Keratinocyte (primary cell): Measurements from ENCODE around the gene RIBC1. TPM values are rescaled to one million over a fixed set of nuclear protein-coding genes. Genes with fewer than 3 reads are reported as not detected.

Experiments
- DNase-seq: peaks from one replicate; pipeline ENCODE4 v3.0.0-alpha.2; 2011; ENCODE audit warnings: low read depth, missing footprints, low spot score
- FAIRE-seq: peaks from 2 replicates; lab custom pipeline; 2011; peaks lifted over from hg19 to GRCh38; lab: Jason Lieb, UNC
- H2AFZ ChIP-seq: 2 replicates; pipeline ENCODE4 v1.6.0; 2012; ENCODE audit warnings: low read length, control low read depth, inconsistent platforms; ENCODE audit not compliant: control insufficient read depth
- H3K27ac ChIP-seq: 2 replicates; pipeline ENCODE4 v1.5.1; 2011; ENCODE audit warnings: low read length; ENCODE audit not compliant: control insufficient read depth, insufficient read depth
- H3K27me3 ChIP-seq: 3 replicates; pipeline ENCODE4 v1.6.0; 2011; ENCODE audit warnings: low read length; ENCODE audit not compliant: control insufficient read depth, insufficient read depth; ENCODE audit errors: extremely low read depth
- H3K36me3 ChIP-seq, 2 experiments: 2 replicates in 1 of 2; 3 replicates in 1 of 2; pipeline ENCODE4 v1.5.1; 2011; ENCODE audit warnings: low read length in 2 of 2, mild to moderate bottlenecking in 1 of 2; ENCODE audit not compliant: control insufficient read depth in 2 of 2, insufficient read depth in 2 of 2; ENCODE audit errors: extremely low read depth in 1 of 2
- H3K4me1 ChIP-seq: 3 replicates; pipeline ENCODE4 v1.5.1; 2011; ENCODE audit warnings: low read length; ENCODE audit not compliant: control insufficient read depth, insufficient read depth; ENCODE audit errors: extremely low read depth
- H3K4me2 ChIP-seq: 3 replicates; pipeline ENCODE4 v1.6.0; 2011; ENCODE audit warnings: low read depth, low read length; ENCODE audit not compliant: control insufficient read depth, insufficient read depth; ENCODE audit errors: extremely low read depth
- H3K4me3 ChIP-seq, 3 experiments: fragments of 200-600 bp in 1 of 3; sonication (generic) in 1 of 3; 2 replicates in 2 of 3; 3 replicates in 1 of 3; pipeline ENCODE4 v1.5.1; 2011 to 2016; ENCODE audit warnings: low read length in 3 of 3, mild to moderate bottlenecking in 3 of 3, control low read depth in 2 of 3, inconsistent platforms in 1 of 3, low read depth in 1 of 3, mixed read lengths in 1 of 3, mixed run types in 1 of 3, moderate library complexity in 1 of 3; ENCODE audit not compliant: control insufficient read depth in 2 of 3, insufficient read depth in 2 of 3; ENCODE audit errors: extremely low read depth in 1 of 3
- H3K79me2 ChIP-seq: 2 replicates; pipeline ENCODE4 v1.6.0; 2012; ENCODE audit warnings: low read length; ENCODE audit not compliant: control insufficient read depth, insufficient read depth
- H3K9ac ChIP-seq: 3 replicates; pipeline ENCODE4 v1.6.0; 2011; ENCODE audit warnings: low read length; ENCODE audit not compliant: control insufficient read depth, insufficient read depth; ENCODE audit errors: extremely low read depth
- H3K9me1 ChIP-seq: 3 replicates; pipeline ENCODE4 v1.6.0; 2011; ENCODE audit warnings: low read length; ENCODE audit not compliant: control insufficient read depth, insufficient read depth; ENCODE audit errors: extremely low read depth
- H3K9me3 ChIP-seq: 2 replicates; pipeline ENCODE4 v1.5.1; 2012; ENCODE audit warnings: low read depth, low read length; ENCODE audit not compliant: control insufficient read depth
- H4K20me1 ChIP-seq: 3 replicates; pipeline ENCODE4 v1.6.0; 2011; ENCODE audit warnings: low read length; ENCODE audit not compliant: control insufficient read depth, insufficient read depth; ENCODE audit errors: extremely low read depth
- CTCF ChIP-seq, 3 experiments: IDR thresholded peaks in 1 of 3; conservative IDR thresholded peaks in 1 of 3; optimal IDR thresholded peaks in 1 of 3; 2 replicates in 2 of 3; 3 replicates in 1 of 3; pipeline versions ENCODE3 to v1.5.1; 2011; ENCODE audit warnings: low read length in 3 of 3, mild to moderate bottlenecking in 3 of 3, moderate library complexity in 2 of 3, control low read depth in 1 of 3, inconsistent platforms in 1 of 3; ENCODE audit not compliant: insufficient read depth in 2 of 3; ENCODE audit errors: extremely low read depth in 1 of 3
- EZH2 ChIP-seq: IDR thresholded peaks from one replicate; pipeline ENCODE4 v1.6.1; 2012; ENCODE audit warnings: inconsistent platforms, mild to moderate bottlenecking, low read length, moderate library complexity
- dilution Hi-C: fragments of 300-500 bp; cut with MboI; formaldehyde crosslinking; loops from one replicate; pipeline ENCODE4 v1.7.0; 2020; ENCODE audit warnings: low sequenced_read_pairs; ENCODE audit not compliant: extremely low pct_ligation_motif_present
- polyA plus RNA-seq, 5 experiments: library from polyadenylated mRNA; depleted of rRNA in 3 of 5; stranded (reverse) in 3 of 5; stranded (forward) in 1 of 5; unstranded in 1 of 5; fragments of >200 nt; gene quantifications; 1 replicate in 1 of 5; 2 replicates in 3 of 5; 3 replicates in 1 of 5; pipeline versions ENCODE4 v1.2.1 to v1.2.3, GENCODE V29; 2011 to 2012; ENCODE audit warnings: missing spikeins in 2 of 5, low read depth in 1 of 5, low replicate concordance in 1 of 5

The RIBC1 gene
- polyA plus RNA-seq, 1 donor (not counting 4 experiments of a cell fraction or from before 2014, with no cell fraction given) = 0.42 TPM

- dilution Hi-C loops = no loop called here
- H3K9ac ChIP-seq = no peak overlapping the region
- H3K27me3 ChIP-seq = no peaks in the 10 kb centered on the region
- no peaks in the 10 kb centered on the region for H3K9me1 ChIP-seq
- no peaks in the 10 kb centered on the region for H4K20me1 ChIP-seq
- no peaks in the 10 kb centered on the region for H3K79me2 ChIP-seq
- no peak overlapping the region for H3K4me2 ChIP-seq
- H3K4me3 ChIP-seq = no peak overlapping the region
- H2AFZ ChIP-seq = no peak overlapping the region
- DNase-seq (no peak), FAIRE-seq (no peak)
- H3K4me1 ChIP-seq = no peaks in the 10 kb centered on the region
- TF ChIP-seq EZH2 = no peak
- TF ChIP-seq CTCF (optimal IDR thresholded peaks at IDR 0.05 in 1 of 3, IDR thresholded peaks at IDR 0.05 in 1 of 3, conservative IDR thresholded peaks at IDR 0.05 in 1 of 3; ENCODE audit: extremely low read depth in 1 of 3, insufficient read depth in 2 of 3, low read length in 3 of 3) = no peak
- H3K36me3 ChIP-seq = peaks cover 15 to 28% of the 10 kb centered on the region in 2 experiments
- no peak overlapping the region for H3K27ac ChIP-seq
- H3K9me3 ChIP-seq = no peaks in the 10 kb centered on the region
Observed at GRCh38 chrX:53376888-53377287, 45.8 kb upstream of the RIBC1 start.

- Histone ChIP-seq H3K9me1 (no peaks in the 10 kb centered on the region), H3K9me3 (no peaks in the 10 kb centered on the region), H3K79me2 (no peaks in the 10 kb centered on the region), H3K4me3 (no peak overlapping the region), H3K36me3 (peaks cover 15 to 28% of the 10 kb centered on the region in 2 experiments), H4K20me1 (no peaks in the 10 kb centered on the region), H3K27me3 (no peaks in the 10 kb centered on the region), H3K9ac (no peak overlapping the region), H3K4me1 (no peaks in the 10 kb centered on the region), H3K4me2 (no peak overlapping the region), H3K27ac (no peak overlapping the region), H2AFZ (no peak overlapping the region)
- DNase-seq (no peak), FAIRE-seq (no peak)
- TF ChIP-seq CTCF (optimal IDR thresholded peaks at IDR 0.05 in 1 of 3, IDR thresholded peaks at IDR 0.05 in 1 of 3, conservative IDR thresholded peaks at IDR 0.05 in 1 of 3; ENCODE audit: extremely low read depth in 1 of 3, insufficient read depth in 2 of 3, low read length in 3 of 3) (no peak), EZH2 (no peak)
- dilution Hi-C loops = no loop called here
Observed at GRCh38 chrX:53377464-53377863, 45.2 kb upstream of the RIBC1 start.
